ENCODE measurements around the gene NAA40.

DNA sequence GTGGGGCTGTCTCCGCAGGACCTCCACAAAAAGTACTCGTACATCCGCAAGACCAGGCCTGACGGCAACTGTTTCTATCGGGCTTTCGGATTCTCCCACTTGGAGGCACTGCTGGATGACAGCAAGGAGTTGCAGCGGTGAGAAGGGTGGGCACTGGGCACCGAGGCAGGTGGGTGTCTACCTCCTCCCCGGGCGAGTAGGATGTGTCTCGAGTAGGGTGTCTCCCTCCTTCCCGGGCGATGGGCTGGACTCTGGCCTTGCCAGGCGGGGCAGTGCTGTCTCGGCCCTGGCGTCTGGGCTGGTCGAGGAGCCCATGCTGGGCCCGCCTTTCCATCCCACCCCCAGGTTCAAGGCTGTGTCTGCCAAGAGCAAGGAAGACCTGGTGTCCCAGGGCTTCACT, 57.7 kb downstream of the NAA40 start:
- TF ChIP-seq EZH2 (IDR thresholded peaks at IDR 0.05; ENCODE audit: insufficient read depth, low read length): no peak
- TF ChIP-seq, protein P1, sequence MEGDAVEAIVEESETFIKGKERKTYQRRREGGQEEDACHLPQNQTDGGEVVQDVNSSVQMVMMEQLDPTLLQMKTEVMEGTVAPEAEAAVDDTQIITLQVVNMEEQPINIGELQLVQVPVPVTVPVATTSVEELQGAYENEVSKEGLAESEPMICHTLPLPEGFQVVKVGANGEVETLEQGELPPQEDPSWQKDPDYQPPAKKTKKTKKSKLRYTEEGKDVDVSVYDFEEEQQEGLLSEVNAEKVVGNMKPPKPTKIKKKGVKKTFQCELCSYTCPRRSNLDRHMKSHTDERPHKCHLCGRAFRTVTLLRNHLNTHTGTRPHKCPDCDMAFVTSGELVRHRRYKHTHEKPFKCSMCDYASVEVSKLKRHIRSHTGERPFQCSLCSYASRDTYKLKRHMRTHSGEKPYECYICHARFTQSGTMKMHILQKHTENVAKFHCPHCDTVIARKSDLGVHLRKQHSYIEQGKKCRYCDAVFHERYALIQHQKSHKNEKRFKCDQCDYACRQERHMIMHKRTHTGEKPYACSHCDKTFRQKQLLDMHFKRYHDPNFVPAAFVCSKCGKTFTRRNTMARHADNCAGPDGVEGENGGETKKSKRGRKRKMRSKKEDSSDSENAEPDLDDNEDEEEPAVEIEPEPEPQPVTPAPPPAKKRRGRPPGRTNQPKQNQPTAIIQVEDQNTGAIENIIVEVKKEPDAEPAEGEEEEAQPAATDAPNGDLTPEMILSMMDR (IDR thresholded peaks at IDR 0.05; ENCODE audit: insufficient read depth, low read depth, low read length): no peak
